GM21825 (cell line): Measurements from ENCODE around the gene MAP6.
"Not testable (repeated sequence)": the region's sequence is repeated elsewhere in the genome, so short reads cannot be mapped to it uniquely, and the experiment has no call there.

Experiments used
- ATAC-seq: cut with Tn5 transposase; IDR thresholded peaks from one replicate; pipeline ENCODE4 v1.9.1; 2021; ENCODE audit warnings: mild to moderate bottlenecking, moderate library complexity; ENCODE audit not compliant: unreplicated experiment

The MAP6 gene

GRCh38 chr11:75668451-75669297, at the start of gene MAP6:
TSS of gene MAP6 (minus strand) at chr11:75669038. CDS start at chr11:75668369, 669 bp downstream.
- no peak for ATAC-seq

DNA sequence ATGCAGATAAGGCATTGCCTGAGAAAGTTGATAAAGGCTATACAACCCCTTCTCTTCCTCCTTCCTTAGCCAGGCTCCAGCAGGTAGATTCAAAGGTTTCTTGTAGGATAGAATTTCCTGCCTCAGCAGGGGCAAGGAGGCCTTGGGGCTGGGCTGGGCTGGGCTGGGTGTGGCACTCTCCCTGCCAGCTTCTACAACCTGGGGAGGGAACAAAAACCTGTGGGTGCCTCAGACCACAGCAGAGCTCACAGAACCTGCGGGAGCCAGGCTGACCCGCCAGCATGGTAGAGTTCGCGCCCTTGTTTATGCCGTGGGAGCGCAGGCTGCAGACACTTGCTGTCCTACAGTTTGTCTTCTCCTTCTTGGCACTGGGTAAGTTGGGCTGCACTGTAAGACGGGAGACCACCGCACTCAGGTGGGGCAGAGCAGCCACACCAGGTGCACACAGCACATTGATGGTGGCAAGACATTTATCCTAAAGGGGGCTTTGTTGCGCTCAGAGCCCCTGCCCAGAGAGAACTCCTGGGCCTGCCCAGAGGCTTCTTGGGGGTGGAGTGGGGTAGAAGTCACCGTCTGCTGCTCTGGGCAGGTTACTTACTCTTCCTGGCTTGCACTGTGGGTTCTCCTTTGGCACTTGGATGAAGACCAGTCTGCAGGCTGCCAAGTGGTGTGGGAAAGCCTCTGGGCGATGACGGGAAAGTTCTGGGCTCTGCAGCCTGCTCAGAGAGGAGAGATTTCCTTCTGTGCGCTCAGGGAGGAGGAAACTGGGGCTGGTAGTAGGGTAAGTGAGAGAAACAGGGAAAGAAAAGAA, 49.0 kb upstream of the MAP6 start, which contains the start of gene MOGAT2:
TSS of gene MOGAT2 (plus strand) at position 231 of the 811 bp plus-strand sequence. CDS start at position 282, 51 bp downstream.
- ATAC-seq: no peak

GRCh38 chr11:75716659-75717058, 47.8 kb upstream of the MAP6 start:
- no peak for ATAC-seq

DNA sequence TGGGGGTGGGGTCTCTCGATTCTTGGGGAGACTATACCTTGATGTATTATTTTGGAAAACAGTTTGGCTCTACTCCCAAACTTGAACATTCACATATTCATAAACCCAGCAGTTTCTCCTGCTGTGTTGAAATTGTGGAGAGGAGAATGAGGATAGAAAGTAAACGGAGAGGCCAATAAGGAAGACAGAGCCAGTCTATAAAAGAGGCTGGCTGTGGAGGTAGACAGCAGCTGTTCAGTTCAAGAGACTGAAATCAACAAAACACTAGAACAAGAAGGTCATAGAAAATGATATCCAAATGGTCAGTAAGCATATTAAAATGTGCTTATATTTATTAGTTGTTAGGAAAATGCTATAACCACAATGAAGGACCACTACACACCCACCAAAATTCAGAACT, 46.9 kb upstream of the MAP6 start:
- no peak for ATAC-seq

GRCh38 chr11:75714211-75714610, 45.4 kb upstream of the MAP6 start:
- ATAC-seq: no peak

GRCh38 chr11:75706260-75706729, 37.5 kb upstream of the MAP6 start:
- no peak for ATAC-seq

DNA sequence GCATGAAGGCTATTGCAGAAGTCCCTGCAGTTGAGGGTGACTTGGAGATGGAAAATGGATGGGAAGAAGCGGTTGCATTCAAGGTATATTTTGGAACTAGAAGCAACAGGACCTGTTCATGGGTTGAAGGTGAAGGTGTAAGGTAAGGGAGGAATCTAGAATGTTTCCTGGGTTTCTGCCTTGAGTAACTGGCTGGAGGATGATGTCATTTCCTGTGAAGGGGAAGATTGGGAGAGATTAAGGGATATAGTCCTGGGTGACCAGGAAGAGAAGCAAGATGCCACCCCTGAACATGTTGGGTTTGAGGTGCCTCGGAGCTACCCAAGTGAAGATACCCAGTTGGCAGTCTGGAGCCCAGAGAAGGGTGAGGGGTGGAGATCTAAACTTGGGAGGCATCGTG, 36.7 kb upstream of the MAP6 start:
- ATAC-seq: no peak

DNA sequence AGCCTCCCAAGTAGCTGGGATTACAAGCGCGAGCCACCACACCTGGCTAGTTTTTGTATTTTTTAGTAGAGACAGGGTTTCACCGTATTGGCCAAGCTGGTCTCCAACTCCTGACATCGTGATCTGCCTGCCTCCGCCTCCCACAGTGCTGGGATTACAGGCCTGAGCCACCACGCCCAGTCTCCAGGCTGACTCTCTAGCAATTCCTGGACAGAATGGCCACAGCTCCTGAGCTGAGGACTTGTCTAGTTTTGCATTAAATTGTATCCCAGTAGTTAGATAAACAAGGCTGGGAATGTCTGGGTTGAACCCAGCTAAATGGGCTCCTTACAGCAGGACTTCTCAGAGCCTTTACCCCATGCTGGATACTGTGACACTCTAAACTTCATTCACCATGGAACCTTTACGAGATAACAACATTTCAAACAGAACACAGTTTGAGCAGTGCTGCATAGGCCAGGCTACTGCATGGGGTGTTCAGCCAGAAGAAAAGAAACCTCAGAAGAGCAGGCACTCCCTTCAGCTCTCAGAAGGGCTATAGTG, 34.9 kb upstream of the MAP6 start:
- no peak for ATAC-seq

- ATAC-seq: no peak
These were observed 32.1 kb upstream of the MAP6 start for GRCh38 chr11:75700940-75701339.

DNA sequence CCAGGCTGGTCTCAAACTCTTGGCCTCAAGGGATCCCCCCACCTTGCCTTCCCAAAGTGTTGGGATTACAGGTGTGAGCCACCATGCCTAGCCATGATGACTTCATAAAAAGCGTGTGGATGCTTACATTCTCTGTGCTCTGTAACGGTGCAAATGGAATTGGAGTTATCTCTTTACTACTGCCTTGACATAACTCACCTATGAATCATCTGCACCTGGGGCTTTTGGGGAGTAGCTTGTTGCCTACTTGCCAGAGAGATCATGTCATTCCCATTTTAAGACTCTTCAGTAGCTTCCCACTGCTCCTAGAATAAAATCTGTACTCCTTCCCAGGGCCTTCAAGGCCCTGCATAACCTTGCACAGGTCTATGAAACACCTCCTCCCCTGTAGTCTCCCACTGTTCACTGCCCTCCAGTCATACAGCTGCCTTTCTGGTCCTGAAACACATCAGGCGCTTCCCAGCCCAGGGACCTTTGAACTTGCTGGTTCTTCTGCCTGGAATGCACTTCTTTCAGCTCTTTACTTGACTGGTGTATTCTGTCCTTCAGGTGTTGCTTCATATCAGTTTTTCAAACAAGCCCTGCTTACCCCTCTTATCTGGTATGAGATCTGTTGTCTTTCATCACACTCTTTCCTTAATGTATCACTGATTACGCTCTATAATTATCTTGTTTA, 29.2 kb upstream of the MAP6 start:
- ATAC-seq: no peak

DNA sequence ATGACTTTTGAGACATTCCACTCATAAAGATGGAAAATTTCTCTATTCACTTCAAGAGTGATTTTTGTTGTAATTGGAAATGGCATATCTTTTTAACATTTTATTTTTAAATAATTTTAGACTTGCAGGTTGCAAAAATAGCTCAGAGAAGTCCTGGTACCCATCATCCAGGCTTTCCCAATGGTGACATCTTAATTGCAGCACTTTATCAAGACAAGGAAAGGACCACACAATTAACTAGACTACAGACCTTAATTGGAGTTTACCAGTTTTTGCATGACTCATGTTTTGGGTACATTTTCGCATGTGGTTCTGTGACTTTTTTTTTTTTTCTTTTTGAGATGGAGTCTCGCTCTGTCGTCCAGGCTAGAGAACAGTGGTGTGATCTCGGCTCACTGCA, 23.0 kb upstream of the MAP6 start:
- ATAC-seq: no peak

- ATAC-seq: peak; percentile 74
These were observed 21.2 kb upstream of the MAP6 start for GRCh38 chr11:75689863-75690609.

DNA sequence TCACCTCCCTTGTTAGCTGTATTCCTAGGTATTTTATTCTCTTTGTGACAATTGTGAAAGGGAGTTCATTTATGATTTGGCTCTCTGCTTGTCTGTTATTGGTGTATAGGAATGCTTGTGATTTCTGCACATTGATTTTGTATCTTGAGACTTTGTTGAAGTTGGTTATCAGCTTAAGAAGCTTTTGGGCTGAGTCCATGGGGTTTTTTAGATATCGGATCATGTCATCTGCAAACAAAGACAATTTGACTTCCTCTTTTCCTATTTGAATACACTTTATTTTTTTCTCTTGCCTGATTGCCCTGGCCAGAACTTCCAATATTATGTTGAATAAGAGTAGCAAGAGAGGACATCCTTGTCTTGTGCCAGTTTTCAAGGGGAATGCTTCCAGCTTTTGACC, 15.0 kb upstream of the MAP6 start:
- ATAC-seq: not testable (repeated sequence)

DNA sequence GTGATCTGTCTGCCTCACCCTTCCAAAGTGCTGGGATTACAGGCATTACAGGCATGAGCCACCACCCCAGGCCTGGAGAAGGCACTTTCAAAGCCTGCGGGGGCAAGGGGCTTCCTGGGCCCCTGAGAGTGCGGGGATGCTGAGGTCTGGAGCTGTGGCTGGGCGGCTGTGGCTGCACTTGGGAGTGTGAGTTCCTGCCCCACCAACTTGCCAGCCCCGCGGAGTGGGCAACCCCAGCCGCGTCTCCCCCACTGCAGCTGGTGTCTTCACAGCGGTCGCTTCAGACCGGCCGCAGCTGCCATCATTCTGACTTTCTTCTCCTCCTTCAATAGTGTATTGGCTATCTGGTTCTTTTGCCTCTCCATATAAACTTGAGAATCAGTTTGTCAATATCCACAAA, 10.7 kb upstream of the MAP6 start:
- no peak for ATAC-seq

DNA sequence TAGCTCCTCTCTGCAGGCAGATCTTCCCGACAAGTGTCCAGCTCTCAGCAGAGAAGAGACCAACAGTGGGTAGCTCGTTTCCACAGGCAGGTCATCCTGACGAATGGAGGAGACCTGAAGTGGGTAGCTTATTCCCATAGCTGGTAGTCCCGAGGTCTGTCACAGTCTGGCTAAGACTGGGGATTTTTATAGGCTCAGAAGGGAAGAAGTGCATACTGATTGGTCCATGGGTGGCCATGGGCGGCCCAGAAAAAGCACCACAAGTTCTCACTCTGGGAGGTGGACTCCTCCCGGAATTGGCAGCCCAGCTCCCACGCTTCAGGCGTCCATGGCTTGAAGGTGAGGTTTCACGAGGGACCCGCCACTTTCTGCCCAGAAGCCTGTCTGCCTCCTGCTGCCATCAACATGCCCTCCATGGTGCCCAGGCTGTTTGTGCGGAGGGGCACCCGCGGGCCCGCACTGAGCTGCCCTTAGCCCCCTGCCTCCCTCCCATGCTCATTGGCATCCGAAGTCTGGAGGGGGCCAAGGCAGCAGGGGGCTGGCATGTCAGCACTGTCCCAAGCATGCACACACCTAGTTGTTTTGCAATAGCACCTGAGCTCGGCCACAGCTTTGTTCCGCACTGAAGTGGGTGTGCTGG, 9.9 kb upstream of the MAP6 start:
- ATAC-seq: no peak

- ATAC-seq: no peak
These were observed 9.1 kb upstream of the MAP6 start for GRCh38 chr11:75677909-75678308.

GRCh38 chr11:75677275-75677674, 8.4 kb upstream of the MAP6 start:
- ATAC-seq: no peak

GRCh38 chr11:75673977-75674582, 5.2 kb upstream of the MAP6 start:
- no peak for ATAC-seq

- no peak for ATAC-seq
These were observed 897 bp downstream of the MAP6 start for GRCh38 chr11:75667831-75668450.
